Measurements from ENCODE around the gene DCDC2C.

DNA sequence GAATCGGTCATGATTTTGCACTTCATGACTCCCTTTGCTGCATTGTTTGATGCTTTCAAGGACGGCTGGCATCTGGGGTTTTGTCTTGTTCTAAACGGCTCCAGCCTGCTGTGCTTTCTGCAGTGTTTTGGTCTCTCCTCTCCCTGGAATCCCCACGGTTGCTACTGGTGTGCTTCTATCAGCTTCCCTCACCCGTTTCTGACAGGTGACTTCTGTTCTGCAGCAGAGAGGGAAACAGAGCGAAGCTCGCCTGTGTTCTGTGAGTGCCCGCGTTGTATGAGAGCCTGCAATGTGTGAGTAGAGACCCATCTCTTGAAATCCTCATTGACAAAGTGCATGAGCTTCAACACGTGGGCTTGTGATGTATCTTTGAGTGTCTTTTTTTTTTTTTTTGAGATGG, 102.8 kb downstream of the DCDC2C start:
- TF ChIP-seq POLR2AphosphoS5 (IDR thresholded peaks at IDR 0.05) = no peak
- TF ChIP-seq, protein P1, sequence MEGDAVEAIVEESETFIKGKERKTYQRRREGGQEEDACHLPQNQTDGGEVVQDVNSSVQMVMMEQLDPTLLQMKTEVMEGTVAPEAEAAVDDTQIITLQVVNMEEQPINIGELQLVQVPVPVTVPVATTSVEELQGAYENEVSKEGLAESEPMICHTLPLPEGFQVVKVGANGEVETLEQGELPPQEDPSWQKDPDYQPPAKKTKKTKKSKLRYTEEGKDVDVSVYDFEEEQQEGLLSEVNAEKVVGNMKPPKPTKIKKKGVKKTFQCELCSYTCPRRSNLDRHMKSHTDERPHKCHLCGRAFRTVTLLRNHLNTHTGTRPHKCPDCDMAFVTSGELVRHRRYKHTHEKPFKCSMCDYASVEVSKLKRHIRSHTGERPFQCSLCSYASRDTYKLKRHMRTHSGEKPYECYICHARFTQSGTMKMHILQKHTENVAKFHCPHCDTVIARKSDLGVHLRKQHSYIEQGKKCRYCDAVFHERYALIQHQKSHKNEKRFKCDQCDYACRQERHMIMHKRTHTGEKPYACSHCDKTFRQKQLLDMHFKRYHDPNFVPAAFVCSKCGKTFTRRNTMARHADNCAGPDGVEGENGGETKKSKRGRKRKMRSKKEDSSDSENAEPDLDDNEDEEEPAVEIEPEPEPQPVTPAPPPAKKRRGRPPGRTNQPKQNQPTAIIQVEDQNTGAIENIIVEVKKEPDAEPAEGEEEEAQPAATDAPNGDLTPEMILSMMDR (IDR thresholded peaks at IDR 0.05 in 8 of 11, conservative IDR thresholded peaks at IDR 0.05 in 3 of 11) = no peak
- TF ChIP-seq POLR2A (IDR thresholded peaks at IDR 0.05) = no peak

Measured in spleen (tissue), 7 donors.